Brain microvascular endothelial cell (primary cell): ENCODE results near the gene ACBD5.

Source experiments
- DNase-seq: peaks from one replicate; pipeline ENCODE4 v3.0.0-alpha.2; 2020
- H3K27ac ChIP-seq: fragments of 250-450 bp; sonication (Bioruptor Pico); 2 replicates; pipeline ENCODE4 v1.5.1; 2020; ENCODE audit warnings: mild to moderate bottlenecking, moderate library complexity
- H3K27me3 ChIP-seq: fragments of 250-450 bp; sonication (Bioruptor Pico); replicated peaks from 2 replicates; pipeline ENCODE4 v1.5.1; 2020; ENCODE audit warnings: mild to moderate bottlenecking
- H3K36me3 ChIP-seq: fragments of 250-450 bp; sonication (Bioruptor Pico); replicated peaks from 2 replicates; pipeline ENCODE4 v1.5.1; 2020; ENCODE audit warnings: mild to moderate bottlenecking
- H3K4me3 ChIP-seq: 2 replicates; pipeline ENCODE4 v1.5.1; 2011; ENCODE audit warnings: low read depth, mild to moderate bottlenecking, control low read depth, low read length, moderate library complexity
- CTCF ChIP-seq: IDR thresholded peaks from 2 replicates; pipeline ENCODE4 v1.5.1; 2011; ENCODE audit warnings: low read depth, mild to moderate bottlenecking, moderate library complexity, low read length, control low read depth, inconsistent platforms; ENCODE audit errors: missing control alignments
- in situ Hi-C: cut with HindIII; loops from 2 replicates; pipeline ENCODE4 v1.10.0; 2017; ENCODE audit warnings: low sequenced_read_pairs, low pct_ligation_motif_present

The ACBD5 gene

GRCh38 chr10:27197980-27198620 lies 42.5 kb downstream of the ACBD5 start:
- DNase-seq: no peak
- H3K4me3 ChIP-seq: no peak overlapping the region
- TF ChIP-seq CTCF: no peak
- no peak overlapping the region for H3K27ac ChIP-seq
- peaks cover 4% of the 10 kb centered on the region for H3K36me3 ChIP-seq
- H3K27me3 ChIP-seq: no peaks in the 10 kb centered on the region
- in situ Hi-C loops: no loop called here

GRCh38 chr10:27192284-27192683 lies 48.3 kb downstream of the ACBD5 start:
- Histone ChIP-seq H3K36me3 (no peaks in the 10 kb centered on the region), H3K27ac (no peak overlapping the region), H3K4me3 (no peak overlapping the region), H3K27me3 (no peaks in the 10 kb centered on the region)
- TF ChIP-seq CTCF: no peak
- peak; percentile 86 for DNase-seq
- in situ Hi-C loops: no loop called here

- in situ Hi-C loops: no loop called here
- H3K4me3 ChIP-seq: no peak overlapping the region
- no peak overlapping the region for H3K27ac ChIP-seq
- no peak for TF ChIP-seq CTCF
- DNase-seq: no peak
- peaks cover 6% of the 10 kb centered on the region for H3K36me3 ChIP-seq
- no peaks in the 10 kb centered on the region for H3K27me3 ChIP-seq
Measured at GRCh38 chr10:27190508-27190907, 50.1 kb downstream of the ACBD5 start.

- DNase-seq: no peak
- Histone ChIP-seq H3K36me3 (peaks cover 6% of the 10 kb centered on the region), H3K27me3 (no peaks in the 10 kb centered on the region), H3K27ac (no peak overlapping the region), H3K4me3 (no peak overlapping the region)
- in situ Hi-C loops: no loop called here
- no peak for TF ChIP-seq CTCF
Measured at GRCh38 chr10:27188897-27189296, 51.7 kb downstream of the ACBD5 start.

GRCh38 chr10:27188259-27188658 lies 52.3 kb downstream of the ACBD5 start:
- peaks cover 6% of the 10 kb centered on the region for H3K36me3 ChIP-seq
- H3K27me3 ChIP-seq: no peaks in the 10 kb centered on the region
- no peak overlapping the region for H3K27ac ChIP-seq
- no peak overlapping the region for H3K4me3 ChIP-seq
- DNase-seq: no peak
- in situ Hi-C loops: no loop called here
- no peak for TF ChIP-seq CTCF

GRCh38 chr10:27169849-27170248 lies 70.7 kb downstream of the ACBD5 start:
- Histone ChIP-seq H3K27ac (no peak overlapping the region), H3K4me3 (no peak overlapping the region), H3K36me3 (peaks cover 23% of the 10 kb centered on the region), H3K27me3 (no peaks in the 10 kb centered on the region)
- no peak for DNase-seq
- in situ Hi-C loops: no loop called here
- no peak for TF ChIP-seq CTCF
